Measurements from ENCODE around the gene MRPL33. TPM values are rescaled to one million over a fixed set of nuclear protein-coding genes. Genes with fewer than 3 reads are reported as not detected.

The MRPL33 gene
- total and polyA plus RNA-seq, 4 donors: 31.2 to 130 (median 41.0) TPM

GRCh38 chr2:27802547-27802946, 31.0 kb downstream of the MRPL33 start:
- no peaks in the 10 kb centered on the region for H3K9me3 ChIP-seq (ENCODE audit: control insufficient read depth in 4 of 4, low read length in 3 of 4)
- H3K4me1 ChIP-seq (ENCODE audit: control insufficient read depth in 4 of 4, insufficient read depth in 4 of 4, low read length in 3 of 4): no peaks in the 10 kb centered on the region
- 98% methylated on average over 6 of the region's 6 CpGs for WGBS
- no peak overlapping the region for H3K9ac ChIP-seq (ENCODE audit: low read depth in 1 of 2, low read length in 2 of 2)
- peaks cover 0 to 4% (median 1%) of the 10 kb centered on the region in 4 donors for H3K36me3 ChIP-seq (ENCODE audit: control insufficient read depth in 4 of 4, insufficient read depth in 3 of 4, low read depth in 1 of 4, low read length in 3 of 4)
- no peak overlapping the region for H3K4me3 ChIP-seq (ENCODE audit: low read depth in 1 of 3, low read length in 3 of 3)
- no peak overlapping the region for H3K27ac ChIP-seq (ENCODE audit: low read depth in 1 of 2, low read length in 2 of 2)
- no peak for DNase-seq (ENCODE audit: low spot score)
- TF ChIP-seq NR2F2 (IDR thresholded peaks at IDR 0.05): no peak
- TF ChIP-seq FOXA1 (IDR thresholded peaks at IDR 0.05): no peak
- no peak for TF ChIP-seq FOXA2 (IDR thresholded peaks at IDR 0.05)
- no peak for TF ChIP-seq RXRA (IDR thresholded peaks at IDR 0.05)
- no peak for TF ChIP-seq TAF1 (conservative IDR thresholded peaks at IDR 0.05)
- TF ChIP-seq JUND (IDR thresholded peaks at IDR 0.05): no peak
- TF ChIP-seq YY1 (IDR thresholded peaks at IDR 0.05): no peak
- no peak for TF ChIP-seq GABPA (IDR thresholded peaks at IDR 0.05 in 1 of 2, conservative IDR thresholded peaks at IDR 0.05 in 1 of 2)
- TF ChIP-seq HNF4G (IDR thresholded peaks at IDR 0.05): no peak
- no peak for TF ChIP-seq REST (IDR thresholded peaks at IDR 0.05)
- no peak for TF ChIP-seq SP1 (IDR thresholded peaks at IDR 0.05)
- no peak for TF ChIP-seq ATF3 (IDR thresholded peaks at IDR 0.05)
- TF ChIP-seq, protein P1, sequence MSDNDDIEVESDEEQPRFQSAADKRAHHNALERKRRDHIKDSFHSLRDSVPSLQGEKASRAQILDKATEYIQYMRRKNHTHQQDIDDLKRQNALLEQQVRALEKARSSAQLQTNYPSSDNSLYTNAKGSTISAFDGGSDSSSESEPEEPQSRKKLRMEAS (IDR thresholded peaks at IDR 0.05): no peak
- TF ChIP-seq RAD21 (IDR thresholded peaks at IDR 0.05): no peak
- H3K27me3 ChIP-seq (ENCODE audit: control insufficient read depth in 4 of 4, insufficient read depth in 4 of 4, low read length in 3 of 4): no peaks in the 10 kb centered on the region

DNA sequence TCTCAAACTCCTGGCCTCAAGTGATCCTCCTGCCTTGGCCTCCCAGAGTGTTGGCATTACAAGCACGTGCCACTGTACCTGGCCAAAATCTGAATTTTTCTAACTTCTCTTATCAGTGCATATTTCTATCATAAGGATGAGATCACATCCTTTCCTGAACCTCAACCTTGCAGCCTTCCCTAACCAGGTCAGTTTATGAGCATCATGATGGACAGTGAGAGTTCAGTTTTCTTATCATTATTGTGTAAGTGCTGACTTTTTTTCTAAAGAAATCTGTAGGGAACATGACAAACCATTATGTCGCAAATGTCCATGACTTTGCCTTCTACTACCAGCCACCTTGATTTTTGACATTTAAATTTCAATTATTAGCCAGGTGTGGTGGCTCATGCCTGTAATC, 31.5 kb downstream of the MRPL33 start:
- peaks cover 0 to 4% (median 0%) of the 10 kb centered on the region in 4 donors for H3K36me3 ChIP-seq (ENCODE audit: control insufficient read depth in 4 of 4, insufficient read depth in 3 of 4, low read depth in 1 of 4, low read length in 3 of 4)
- H3K9ac ChIP-seq (ENCODE audit: low read depth in 1 of 2, low read length in 2 of 2): no peak overlapping the region
- no peak for DNase-seq (ENCODE audit: low spot score)
- no peak for TF ChIP-seq REST (IDR thresholded peaks at IDR 0.05)
- TF ChIP-seq GABPA (IDR thresholded peaks at IDR 0.05 in 1 of 2, conservative IDR thresholded peaks at IDR 0.05 in 1 of 2): no peak
- TF ChIP-seq YY1 (IDR thresholded peaks at IDR 0.05): no peak
- TF ChIP-seq HNF4G (IDR thresholded peaks at IDR 0.05): no peak
- no peak for TF ChIP-seq RAD21 (IDR thresholded peaks at IDR 0.05)
- no peak for TF ChIP-seq SP1 (IDR thresholded peaks at IDR 0.05)
- no peak for TF ChIP-seq EGR1 (IDR thresholded peaks at IDR 0.05; ENCODE audit: low read depth in 2 of 2)
- TF ChIP-seq CTCF (IDR thresholded peaks at IDR 0.05; ENCODE audit: low read depth, low read length, missing input control): no peak
- TF ChIP-seq HNF4A (conservative IDR thresholded peaks at IDR 0.05): no peak
- no peak for TF ChIP-seq NR2F2 (IDR thresholded peaks at IDR 0.05)
- TF ChIP-seq, protein P1 (IDR thresholded peaks at IDR 0.05): no peak
- no peak overlapping the region for H3K27ac ChIP-seq (ENCODE audit: low read depth in 1 of 2, low read length in 2 of 2)
- WGBS: 97% methylated on average over 2 of the region's 2 CpGs
- H3K27me3 ChIP-seq (ENCODE audit: control insufficient read depth in 4 of 4, insufficient read depth in 4 of 4, low read length in 3 of 4): no peaks in the 10 kb centered on the region
- no peaks in the 10 kb centered on the region for H3K9me3 ChIP-seq (ENCODE audit: control insufficient read depth in 4 of 4, low read length in 3 of 4)
- no peak overlapping the region for H3K4me3 ChIP-seq (ENCODE audit: low read depth in 1 of 3, low read length in 3 of 3)
- no peaks in the 10 kb centered on the region for H3K4me1 ChIP-seq (ENCODE audit: control insufficient read depth in 4 of 4, insufficient read depth in 4 of 4, low read length in 3 of 4)
